HG03025 (cell line): ENCODE data around the gene GPRIN2.
"Not testable (repeated sequence)": the region's sequence is repeated elsewhere in the genome, so short reads cannot be mapped to it uniquely, and the experiment has no call there.

Source experiments
- ATAC-seq: cut with Tn5 transposase; IDR thresholded peaks from one replicate; pipeline ENCODE4 v1.9.1; 2021; ENCODE audit warnings: mild to moderate bottlenecking, moderate library complexity; ENCODE audit not compliant: unreplicated experiment, low FRiP score

GPRIN2 gene

GRCh38 chr10:46523119-46523961 lies 33.1 kb downstream of the GPRIN2 start:
- no peak for ATAC-seq

DNA sequence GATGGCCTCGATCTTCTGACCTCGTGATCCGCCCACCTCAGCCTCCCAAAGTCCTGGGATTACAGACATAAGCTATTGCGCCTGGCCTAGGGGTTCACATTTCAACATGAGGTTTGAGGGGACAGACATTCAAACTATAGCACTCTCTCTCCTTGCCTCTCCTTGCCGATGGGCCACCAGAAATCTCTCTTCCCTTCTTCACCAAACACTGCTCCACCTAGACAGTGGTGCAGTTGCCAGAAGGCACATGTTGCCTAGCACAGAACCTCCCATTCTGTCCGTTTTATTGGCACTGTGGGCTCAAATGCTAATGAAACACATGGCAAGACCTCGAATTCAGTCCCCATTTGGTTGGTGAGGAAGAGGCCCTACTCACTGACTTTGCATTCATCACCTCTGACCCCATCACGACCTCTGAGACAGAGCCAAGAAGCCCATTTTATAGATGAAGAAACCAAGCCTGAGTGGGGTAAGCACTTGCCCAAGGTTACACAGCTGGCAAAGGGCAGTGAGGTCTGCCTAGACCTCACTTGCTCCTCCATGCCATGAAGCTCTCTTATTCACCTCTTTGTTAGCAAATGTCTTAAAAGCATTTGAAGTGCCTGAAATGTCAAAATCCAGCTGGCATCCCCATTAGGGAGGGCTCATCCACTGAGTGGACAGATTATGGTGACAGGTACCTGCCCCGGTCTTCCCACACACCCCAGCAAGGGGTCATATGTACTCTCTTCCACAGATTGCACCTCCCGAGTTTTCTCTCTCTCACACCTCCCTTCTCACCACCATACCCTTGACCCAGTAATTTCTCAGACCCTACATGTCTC lies 34.0 kb downstream of the GPRIN2 start:
- ATAC-seq = no peak

GRCh38 chr10:46520941-46521340 lies 35.5 kb downstream of the GPRIN2 start:
- no peak for ATAC-seq

- ATAC-seq = no peak
These were observed 36.1 kb downstream of the GPRIN2 start for GRCh38 chr10:46520381-46520780.

DNA sequence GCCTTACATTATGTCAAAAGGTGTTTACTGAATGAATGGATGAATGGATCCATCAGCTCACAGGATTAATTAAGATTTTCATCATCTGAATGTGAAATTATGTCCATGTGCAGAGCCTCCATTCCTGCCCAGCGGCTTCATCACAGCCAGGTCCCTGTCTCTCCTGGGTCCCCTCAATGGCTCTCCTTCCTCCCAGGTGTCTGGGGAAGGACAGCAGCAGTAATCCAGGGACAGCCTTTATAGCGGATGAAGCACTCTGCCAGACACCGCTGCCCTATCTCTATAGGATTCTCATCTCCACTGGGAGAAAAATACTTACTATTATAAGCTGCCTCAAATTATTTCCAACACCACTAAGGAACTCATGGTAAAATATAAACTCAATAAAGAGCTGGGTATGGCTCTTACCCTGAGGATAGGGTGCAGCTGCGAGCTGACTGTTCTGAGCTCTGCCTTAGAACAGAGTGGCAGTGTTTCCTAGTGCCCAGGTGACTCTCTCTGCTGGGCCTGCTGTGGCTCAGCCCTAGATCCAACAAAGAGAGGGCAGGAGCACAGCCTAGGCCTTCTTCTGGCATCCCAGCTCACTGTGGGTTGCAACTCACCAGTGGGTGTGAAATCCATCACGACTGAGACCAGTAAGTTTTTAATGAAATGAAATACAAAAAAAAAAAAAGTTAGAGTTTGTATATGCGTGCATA lies 38.3 kb downstream of the GPRIN2 start:
- ATAC-seq = no peak

GRCh38 chr10:46517541-46517940 lies 38.9 kb downstream of the GPRIN2 start:
- ATAC-seq = no peak

DNA sequence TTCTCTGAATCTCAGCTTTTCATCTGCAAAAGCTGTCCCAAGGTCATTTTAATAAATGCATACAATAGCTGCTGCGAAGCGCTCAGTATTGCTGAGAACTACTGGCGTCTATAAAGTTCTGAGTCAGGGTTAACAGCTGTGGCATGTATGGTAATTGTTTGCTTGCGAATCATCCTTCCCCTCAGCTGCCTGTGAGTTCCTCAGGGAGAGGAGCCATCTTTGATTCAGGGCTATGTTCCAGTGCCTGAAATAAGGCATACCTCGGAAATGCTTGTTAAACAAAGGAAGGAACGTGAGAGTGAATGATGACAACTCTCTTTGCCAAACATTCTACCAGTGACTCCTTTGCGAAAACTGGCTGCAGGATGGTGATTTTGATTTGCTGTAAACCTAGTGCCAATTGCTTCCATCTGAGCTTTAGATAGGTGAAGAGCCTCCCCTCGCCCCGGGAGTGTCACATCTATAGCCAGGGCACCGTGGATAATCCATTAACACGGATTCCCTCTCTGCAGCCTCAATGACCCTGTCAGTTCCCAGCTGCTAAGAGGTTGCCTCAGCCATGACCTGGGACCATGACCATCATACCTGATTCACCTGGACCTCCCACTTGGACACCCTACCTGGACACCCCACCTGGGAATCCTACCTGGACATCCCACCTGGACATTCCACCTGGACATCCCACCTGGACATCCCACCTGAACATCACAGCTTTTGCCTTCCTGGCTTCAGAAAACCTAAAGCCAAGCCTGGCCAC lies 39.6 kb downstream of the GPRIN2 start:
- ATAC-seq = no peak

DNA sequence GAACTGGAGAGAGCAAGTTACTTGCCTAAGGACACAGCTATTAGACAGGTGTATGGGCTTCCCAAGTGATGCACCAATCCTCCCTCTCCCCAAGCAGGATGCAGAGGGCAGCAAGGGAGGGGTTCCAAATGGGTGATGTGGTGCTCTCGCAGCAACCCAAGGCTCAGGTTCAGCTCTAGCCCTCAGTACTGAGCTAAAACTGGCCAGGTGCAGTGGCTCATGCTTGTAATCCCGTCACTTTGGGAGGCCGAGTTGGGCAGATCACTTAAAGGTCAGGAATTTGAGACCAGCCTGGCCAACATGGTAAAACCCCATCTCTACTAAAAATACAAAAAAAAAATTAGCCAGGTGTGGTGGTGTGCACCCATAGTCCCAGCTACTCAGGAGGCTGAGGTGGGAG lies 40.7 kb downstream of the GPRIN2 start:
- no peak for ATAC-seq

DNA sequence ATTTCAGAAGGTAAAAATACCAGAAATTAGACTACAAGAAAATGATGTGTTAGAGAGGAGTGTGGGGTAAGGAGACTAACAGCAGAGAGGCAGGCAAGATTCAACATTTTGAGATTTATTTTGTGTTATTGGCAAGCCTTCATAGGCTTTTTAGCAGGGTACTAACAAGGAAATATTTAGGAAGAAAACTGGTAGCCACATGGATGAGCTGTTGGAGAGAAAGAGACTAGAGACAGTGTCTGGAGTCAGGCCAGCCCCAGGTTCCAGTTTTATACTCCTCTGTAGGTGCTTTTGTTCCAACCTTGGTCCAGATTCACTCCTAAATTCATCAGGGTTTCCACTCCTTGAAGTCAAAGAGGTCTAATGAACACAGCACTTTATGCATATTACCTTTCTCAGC lies 41.1 kb downstream of the GPRIN2 start:
- no peak for ATAC-seq

- ATAC-seq = no peak
These were observed 41.6 kb downstream of the GPRIN2 start for GRCh38 chr10:46514899-46515298.

DNA sequence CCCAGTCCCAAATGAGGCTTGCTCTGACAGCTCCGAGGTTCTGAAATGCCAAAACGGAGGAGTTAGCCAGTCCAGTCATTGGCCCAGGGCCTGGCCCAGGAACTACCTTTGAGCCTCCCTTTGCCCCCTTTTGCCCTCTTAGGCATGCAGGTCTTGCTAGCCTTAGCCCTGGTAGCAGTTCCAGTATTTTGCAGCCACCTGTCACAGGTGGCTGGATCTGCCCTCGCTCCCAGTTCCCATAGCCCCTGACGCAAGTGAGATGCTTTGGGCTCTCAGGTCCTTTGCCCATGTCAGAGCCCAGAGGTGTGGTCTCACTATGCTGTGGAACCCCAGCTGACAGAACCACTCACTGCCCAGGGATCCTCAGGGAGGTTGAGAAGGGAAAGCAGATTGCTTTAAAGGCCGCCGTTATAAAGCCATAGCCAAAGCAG lies 42.0 kb downstream of the GPRIN2 start:
- no peak for ATAC-seq

- ATAC-seq = not testable (repeated sequence)
These were observed 43.1 kb downstream of the GPRIN2 start for GRCh38 chr10:46513333-46513732.

DNA sequence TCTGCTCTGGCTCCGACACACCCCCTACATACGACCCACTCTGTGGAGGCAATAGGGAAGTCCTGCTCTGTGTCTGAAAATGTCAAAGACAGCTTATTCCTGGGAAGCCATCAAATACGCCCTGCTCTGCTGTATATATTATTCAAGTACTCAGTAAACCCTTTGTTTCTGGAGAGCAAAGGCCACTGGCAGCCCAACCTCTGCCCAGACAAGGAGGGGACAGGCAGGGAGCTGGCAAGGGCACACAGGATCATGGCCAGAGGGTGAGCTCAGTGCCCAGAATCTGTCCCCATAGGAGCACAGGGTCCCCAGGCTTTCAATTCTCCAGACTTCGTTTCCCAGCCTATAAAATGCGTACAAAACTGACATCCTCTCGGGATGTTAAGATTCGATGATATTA lies 43.7 kb downstream of the GPRIN2 start:
- ATAC-seq = not testable (repeated sequence)

DNA sequence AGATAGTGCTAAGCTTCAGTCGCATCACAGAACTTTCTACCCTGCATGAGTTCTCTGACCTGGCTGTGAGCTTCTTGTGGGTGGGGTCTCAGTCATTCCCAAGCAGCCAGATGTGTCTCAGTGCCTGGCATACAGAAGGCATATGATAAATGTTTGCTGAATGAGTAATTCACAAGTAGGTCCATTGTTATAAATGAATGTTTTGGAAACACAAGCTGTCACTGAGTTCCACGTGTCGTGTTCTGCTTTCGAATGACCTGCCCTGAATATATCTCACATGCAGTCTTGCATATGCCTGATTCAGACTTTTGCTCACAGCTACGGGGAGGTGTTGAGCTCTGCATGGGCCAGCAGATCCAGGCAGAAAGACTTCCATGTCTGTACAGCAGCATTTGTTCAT lies 44.5 kb downstream of the GPRIN2 start:
- ATAC-seq = not testable (repeated sequence)
